ENCODE data around the gene TAF4B. TPM values are rescaled to one million over a fixed set of nuclear protein-coding genes. Genes with fewer than 3 reads are reported as not detected.

Gene TAF4B
- total RNA-seq, 1 donor from 2014 or later = 2.8 TPM

- H3K27ac ChIP-seq = no peak overlapping the region
- H3K27me3 ChIP-seq (ENCODE audit: low read depth) = no peaks in the 10 kb centered on the region
- no peaks in the 10 kb centered on the region for H3K9me3 ChIP-seq
- no peak for ATAC-seq
- no peak overlapping the region for H3K4me3 ChIP-seq
- TF ChIP-seq CTCF (IDR thresholded peaks at IDR 0.05) = no peak
- intact Hi-C loops (cut with DNase I) = no loop called here
- no peak for DNase-seq
- H3K4me1 ChIP-seq = no peaks in the 10 kb centered on the region
- H3K36me3 ChIP-seq = no peaks in the 10 kb centered on the region
These were observed 190.5 kb downstream of the TAF4B start for GRCh38 chr18:26416652-26417150.

- no peak for TF ChIP-seq CTCF (IDR thresholded peaks at IDR 0.05)
These were observed 190.9 kb downstream of the TAF4B start for GRCh38 chr18:26417190-26417589.

GRCh38 chr18:26418225-26418624, 192.0 kb downstream of the TAF4B start:
- no peaks in the 10 kb centered on the region for H3K4me1 ChIP-seq
- intact Hi-C loops (cut with DNase I) = no loop called here
- no peak overlapping the region for H3K4me3 ChIP-seq
- TF ChIP-seq CTCF (IDR thresholded peaks at IDR 0.05) = no peak
- H3K27me3 ChIP-seq (ENCODE audit: low read depth) = no peaks in the 10 kb centered on the region
- DNase-seq (no peak), ATAC-seq (no peak)
- no peaks in the 10 kb centered on the region for H3K36me3 ChIP-seq
- no peak overlapping the region for H3K27ac ChIP-seq
- H3K9me3 ChIP-seq = no peaks in the 10 kb centered on the region

More at GRCh38 chr18:26417190-26417589, 190.9 kb downstream of the TAF4B start:
- intact Hi-C loops (cut with DNase I) = no loop called here
- DNase-seq (no peak), ATAC-seq (no peak)
- Histone ChIP-seq H3K27ac (no peak overlapping the region), H3K9me3 (no peaks in the 10 kb centered on the region), H3K36me3 (no peaks in the 10 kb centered on the region), H3K27me3 (ENCODE audit: low read depth) (no peaks in the 10 kb centered on the region), H3K4me1 (no peaks in the 10 kb centered on the region), H3K4me3 (no peak overlapping the region)

GRCh38 chr18:26419746-26420145, 193.5 kb downstream of the TAF4B start:
- no peaks in the 10 kb centered on the region for H3K27me3 ChIP-seq (ENCODE audit: low read depth)
- no peak for ATAC-seq

GRCh38 chr18:26421503-26421902, 195.3 kb downstream of the TAF4B start:
- ATAC-seq (no peak), DNase-seq (no peak)
- TF ChIP-seq CTCF (IDR thresholded peaks at IDR 0.05) = no peak
- H3K36me3 ChIP-seq = no peaks in the 10 kb centered on the region
- intact Hi-C loops (cut with DNase I) = no loop called here
- H3K27me3 ChIP-seq (ENCODE audit: low read depth) = no peaks in the 10 kb centered on the region
- H3K4me1 ChIP-seq = no peaks in the 10 kb centered on the region
- no peak overlapping the region for H3K27ac ChIP-seq
- no peak overlapping the region for H3K4me3 ChIP-seq
- no peaks in the 10 kb centered on the region for H3K9me3 ChIP-seq

More at GRCh38 chr18:26419746-26420145, 193.5 kb downstream of the TAF4B start:
- no peak for DNase-seq
- no peak for TF ChIP-seq CTCF (IDR thresholded peaks at IDR 0.05)
- Histone ChIP-seq H3K4me3 (no peak overlapping the region), H3K36me3 (no peaks in the 10 kb centered on the region), H3K9me3 (no peaks in the 10 kb centered on the region), H3K4me1 (no peaks in the 10 kb centered on the region), H3K27ac (no peak overlapping the region)
- intact Hi-C loops (cut with DNase I) = no loop called here

- H3K36me3 ChIP-seq = no peaks in the 10 kb centered on the region
- H3K27me3 ChIP-seq (ENCODE audit: low read depth) = no peaks in the 10 kb centered on the region
- DNase-seq (no peak), ATAC-seq (no peak)
- no peaks in the 10 kb centered on the region for H3K9me3 ChIP-seq
- intact Hi-C loops (cut with DNase I) = no loop called here
- no peaks in the 10 kb centered on the region for H3K4me1 ChIP-seq
- no peak overlapping the region for H3K4me3 ChIP-seq
- no peak for TF ChIP-seq CTCF (IDR thresholded peaks at IDR 0.05)
- no peak overlapping the region for H3K27ac ChIP-seq
These were observed 195.7 kb downstream of the TAF4B start for GRCh38 chr18:26421931-26422330.

Data from lower lobe of right lung (tissue), 2 donors.